Central memory CD4-positive, alpha-beta T cell (primary cell): Measurements from ENCODE around the gene PNLIPRP2.

ENCODE experiments used
- DNase-seq: peaks from one replicate; pipeline ENCODE4 v3.0.0; 2022

The PNLIPRP2 gene

GRCh38 chr10:116657863-116658551 is 37.3 kb downstream of the PNLIPRP2 start:
- DNase-seq: no peak

GRCh38 chr10:116659049-116659670 is 38.4 kb downstream of the PNLIPRP2 start:
- no peak for DNase-seq

- DNase-seq: no peak
Observed at GRCh38 chr10:116660860-116661259, 40.1 kb downstream of the PNLIPRP2 start.

- DNase-seq: no peak
Observed at GRCh38 chr10:116663342-116663741, 42.6 kb downstream of the PNLIPRP2 start.

- no peak for DNase-seq
Observed at GRCh38 chr10:116664631-116665030, 43.9 kb downstream of the PNLIPRP2 start.

- DNase-seq: no peak
Observed at GRCh38 chr10:116665541-116666125, 44.9 kb downstream of the PNLIPRP2 start.

GRCh38 chr10:116667484-116667883 is 46.7 kb downstream of the PNLIPRP2 start:
- DNase-seq: no peak

- no peak for DNase-seq
Observed at GRCh38 chr10:116668018-116668417, 47.3 kb downstream of the PNLIPRP2 start.

- DNase-seq: no peak
Observed at GRCh38 chr10:116668446-116668845, 47.7 kb downstream of the PNLIPRP2 start.

- no peak for DNase-seq
Observed at GRCh38 chr10:116669080-116669479, 48.3 kb downstream of the PNLIPRP2 start.

GRCh38 chr10:116669832-116670644 is 49.3 kb downstream of the PNLIPRP2 start:
- no peak for DNase-seq

- DNase-seq: no peak
Observed at GRCh38 chr10:116670706-116671105, 50.0 kb downstream of the PNLIPRP2 start.

- no peak for DNase-seq
Observed at GRCh38 chr10:116671274-116671926, 50.6 kb downstream of the PNLIPRP2 start.

GRCh38 chr10:116672891-116673290 is 52.1 kb downstream of the PNLIPRP2 start:
- no peak for DNase-seq

GRCh38 chr10:116673866-116674265 is 53.1 kb downstream of the PNLIPRP2 start:
- no peak for DNase-seq

GRCh38 chr10:116674901-116675423 is 54.2 kb downstream of the PNLIPRP2 start:
- no peak for DNase-seq

GRCh38 chr10:116676118-116676517 is 55.4 kb downstream of the PNLIPRP2 start:
- DNase-seq: no peak

GRCh38 chr10:116676633-116677032 is 55.9 kb downstream of the PNLIPRP2 start:
- no peak for DNase-seq

- no peak for DNase-seq
Observed at GRCh38 chr10:116679351-116679750, 58.6 kb downstream of the PNLIPRP2 start.

- DNase-seq: no peak
Observed at GRCh38 chr10:116683166-116683565, 62.4 kb downstream of the PNLIPRP2 start.

- no peak for DNase-seq
Observed at GRCh38 chr10:116683821-116684220, 63.1 kb downstream of the PNLIPRP2 start.

GRCh38 chr10:116684781-116685180 is 64.0 kb downstream of the PNLIPRP2 start:
- DNase-seq: no peak

- no peak for DNase-seq
Observed at GRCh38 chr10:116685807-116686206, 65.1 kb downstream of the PNLIPRP2 start.
